ENCODE data around the gene PSMA5. TPM values are rescaled to one million over a fixed set of nuclear protein-coding genes. Genes with fewer than 3 reads are reported as not detected.
"Not testable (repeated sequence)": the region's sequence is repeated elsewhere in the genome, so short reads cannot be mapped to it uniquely, and the experiment has no call there.

Gene PSMA5
- 81.9 and 82.3 TPM in 2 replicates for total RNA-seq (2014; rRNA removed; shearing (Covaris generic))

DNA sequence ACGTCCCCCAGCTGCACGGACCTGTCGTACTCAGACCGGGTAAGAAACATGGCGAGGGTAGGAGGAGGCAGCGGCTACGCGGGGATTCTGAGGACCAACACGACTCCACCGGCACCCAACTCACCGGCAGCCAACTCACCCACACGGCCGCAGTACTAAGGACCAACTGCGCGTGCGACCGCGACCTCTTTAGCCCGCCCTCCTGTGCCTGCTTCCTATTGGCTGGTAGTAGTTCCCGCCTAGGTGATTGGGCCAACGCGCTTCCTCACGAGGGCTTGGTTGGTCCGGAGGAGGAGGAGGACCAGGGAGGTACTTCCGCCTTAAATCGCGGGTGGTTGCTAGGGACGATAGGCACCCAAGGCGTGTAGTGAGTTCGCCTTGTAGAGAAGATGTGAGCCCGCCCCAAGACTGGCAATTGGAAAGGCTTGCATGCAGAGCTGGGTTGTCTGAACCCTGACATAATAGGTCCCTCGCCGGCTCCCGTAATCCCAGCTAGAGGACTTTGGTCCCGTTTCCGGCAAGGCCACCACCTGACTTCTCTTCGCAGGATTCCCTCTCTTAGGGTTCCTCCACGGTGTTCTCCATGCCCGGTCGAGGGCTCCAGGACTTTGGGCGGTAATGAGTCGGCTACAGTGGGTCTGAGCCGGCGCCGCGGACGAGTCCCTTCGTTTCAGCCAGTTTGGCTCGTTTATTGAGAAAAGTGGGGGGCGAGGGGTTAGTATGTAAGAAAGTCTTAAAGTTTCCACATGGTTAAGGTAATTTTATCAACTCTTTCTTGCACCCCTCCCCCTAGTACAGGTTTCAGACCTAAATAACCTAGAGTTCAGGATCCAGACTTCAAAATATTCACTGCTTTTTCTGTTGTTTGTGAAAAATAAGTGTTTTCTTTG, at the start of gene PSMA5:
TSS of gene PSMA5 (minus strand) at position 168 of the 890 bp plus-strand sequence. CDS start at position 50, 118 bp downstream.
- Histone ChIP-seq H3K4me3 (peak within 1 kb of the TSS; percentile 84), H3K4me1 (peaks cover 3% of the 10 kb centered on the region; the same call in 1 of the 2 replicates)
- DNase-seq, result peak; percentile 98 to 99

DNA sequence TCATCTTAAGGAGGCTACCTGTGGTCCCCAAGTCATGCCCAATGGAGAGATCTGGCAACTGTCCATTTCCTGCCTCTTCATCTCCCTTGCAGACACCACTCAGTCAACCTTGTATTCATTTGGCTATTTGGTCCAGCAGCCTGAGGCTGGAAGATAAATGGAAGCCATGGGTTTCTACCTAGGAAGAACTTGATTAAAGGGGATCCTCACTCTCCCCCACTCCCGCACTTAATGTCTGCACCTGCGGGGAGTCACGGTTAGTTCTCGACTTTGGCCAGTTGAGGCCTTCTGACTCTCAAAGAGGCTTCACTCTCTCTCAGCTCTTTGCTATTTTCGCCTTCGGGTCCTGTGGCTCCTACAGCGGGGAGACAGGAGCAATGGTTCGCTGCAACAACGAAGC, 49.0 kb upstream of the PSMA5 start:
- Histone ChIP-seq H3K9me3 (replicated peaks) (no peaks in the 10 kb centered on the region), H3K4me1 (no peaks in the 10 kb centered on the region), H3K36me3 (no peaks in the 10 kb centered on the region), H3K27ac (no peak overlapping the region), H3K27me3 (0 out of 2 replicates have a peak, but pooled peaks cover 6% of the 10 kb centered on the region), H3K4me3 (no peak overlapping the region)
- DNase-seq, result no peak

More for the DNA sequence above, at the start of gene PSMA5:
- H3K27me3 ChIP-seq, result no peaks in the 10 kb centered on the region
- H3K36me3 ChIP-seq, result peaks cover 10% of the 10 kb centered on the region
- H3K27ac ChIP-seq, result peak within 1 kb of the TSS; percentile 70
- H3K9me3 ChIP-seq (replicated peaks), result no peaks in the 10 kb centered on the region

DNA sequence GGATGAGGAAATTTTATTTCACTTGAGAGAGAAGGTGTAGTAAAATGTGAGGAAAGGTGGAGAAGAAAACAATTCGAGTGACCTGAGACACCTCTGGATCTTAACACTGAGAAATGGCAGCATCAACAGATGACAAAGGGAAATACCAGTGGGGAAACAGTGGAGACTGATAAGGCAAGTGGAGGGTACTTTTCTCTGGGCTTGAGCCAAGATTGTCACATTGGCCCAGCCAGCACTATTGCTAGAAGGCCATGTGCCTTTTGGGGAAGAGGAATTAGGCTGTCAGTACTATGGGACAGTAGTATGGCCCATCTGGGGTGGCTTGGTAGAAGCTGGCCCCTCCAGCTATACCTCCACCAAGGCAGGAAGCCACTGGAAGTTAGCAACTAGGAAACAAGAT, 48.4 kb upstream of the PSMA5 start:
- no peaks in the 10 kb centered on the region for H3K36me3 ChIP-seq
- H3K4me1 ChIP-seq, result no peaks in the 10 kb centered on the region
- no peak for DNase-seq
- no peak overlapping the region for H3K27ac ChIP-seq
- H3K9me3 ChIP-seq (replicated peaks), result no peaks in the 10 kb centered on the region
- H3K27me3 ChIP-seq, result 0 out of 2 replicates have a peak, but pooled peaks cover 6% of the 10 kb centered on the region
- H3K4me3 ChIP-seq, result no peak overlapping the region

DNA sequence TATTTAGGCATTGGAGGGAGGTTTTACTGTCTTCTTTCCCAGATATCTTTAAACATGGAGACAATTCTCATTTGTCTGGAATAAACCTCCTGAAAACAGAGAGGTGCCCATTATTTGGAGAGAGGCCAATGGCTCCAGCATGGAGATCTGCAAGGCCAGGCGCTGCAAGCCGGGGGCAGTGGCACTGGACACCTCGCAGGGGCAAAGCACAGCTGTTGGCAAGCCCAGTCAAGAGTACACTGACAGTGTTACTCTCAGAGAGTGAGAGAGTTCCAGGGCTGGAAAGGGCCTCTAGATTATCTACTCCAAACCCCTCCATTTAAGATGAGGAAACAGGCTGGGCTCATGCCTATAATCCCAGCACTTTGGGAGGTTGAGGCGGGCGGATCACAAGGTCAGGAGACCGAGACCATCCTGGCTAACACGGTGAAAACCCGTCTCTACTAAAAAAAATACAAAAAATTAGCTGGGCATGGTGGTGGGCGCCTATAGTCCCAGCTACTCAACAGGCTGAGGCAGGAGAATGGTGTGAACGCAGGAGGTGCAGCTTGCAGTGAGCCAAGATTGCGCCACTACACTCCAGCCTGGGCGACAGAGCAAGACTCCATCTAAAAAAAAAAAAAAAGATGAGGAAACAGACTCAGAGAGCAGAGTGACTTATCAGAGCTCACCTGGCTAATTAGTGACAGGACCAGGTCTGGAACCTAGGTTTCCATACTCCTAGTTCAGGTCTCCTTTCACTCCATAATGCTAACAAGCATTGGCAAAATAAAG, 47.2 kb upstream of the PSMA5 start:
- H3K27ac ChIP-seq; DNase-seq; H3K4me3 ChIP-seq; H3K36me3 ChIP-seq; H3K4me1 ChIP-seq; H3K9me3 ChIP-seq (replicated peaks): not testable (repeated sequence)
- H3K27me3 ChIP-seq, result peaks cover 10% of the 10 kb centered on the region; the same call in 1 of the 2 replicates

DNA sequence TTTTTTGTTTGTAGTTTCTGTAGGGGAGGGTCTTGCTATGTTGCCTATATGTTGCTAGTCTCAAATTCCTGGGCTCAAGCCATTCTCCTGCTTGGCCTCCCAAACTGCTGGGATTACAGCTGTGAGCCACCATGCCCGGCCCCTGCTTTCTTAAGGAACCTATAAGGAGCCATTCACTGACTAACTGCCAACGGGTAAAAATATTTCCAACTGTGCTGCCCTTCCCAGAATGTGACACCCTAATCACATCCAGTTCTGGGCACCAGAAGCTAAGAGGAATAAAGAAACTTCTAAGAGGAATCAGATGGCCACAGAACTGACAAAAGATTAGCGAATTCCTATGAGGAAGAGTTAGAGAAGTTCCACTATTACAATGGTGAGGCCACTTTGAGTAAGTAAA, 46.5 kb upstream of the PSMA5 start:
- H3K36me3 ChIP-seq, result no peaks in the 10 kb centered on the region
- H3K4me1 ChIP-seq, result no peaks in the 10 kb centered on the region
- H3K9me3 ChIP-seq (replicated peaks), result no peaks in the 10 kb centered on the region
- peaks cover 11% of the 10 kb centered on the region for H3K27me3 ChIP-seq
- H3K4me3 ChIP-seq, result no peak overlapping the region
- H3K27ac ChIP-seq, result no peak overlapping the region
- DNase-seq, result no peak

DNA sequence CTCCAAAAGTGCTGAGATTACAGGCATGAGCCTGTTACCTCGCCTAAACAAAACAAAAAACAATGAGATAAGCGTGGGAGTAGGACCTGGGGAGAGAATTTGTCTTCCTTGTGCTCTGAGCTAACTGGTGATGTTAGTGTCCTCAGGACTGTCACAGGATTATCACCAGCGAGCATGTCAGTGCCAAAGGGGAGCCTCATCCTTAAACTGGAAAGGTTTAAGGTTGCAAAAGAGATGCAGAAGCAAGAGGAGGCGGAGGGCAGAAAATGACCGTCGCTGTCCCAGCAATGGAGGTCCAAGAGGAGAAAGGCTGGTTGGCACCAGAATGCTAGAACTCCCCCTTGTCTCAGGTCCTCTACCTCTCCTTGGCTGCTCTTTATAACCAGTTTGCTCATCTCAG, 44.0 kb upstream of the PSMA5 start:
- Histone ChIP-seq H3K4me1 (no peaks in the 10 kb centered on the region), H3K36me3 (no peaks in the 10 kb centered on the region), H3K27ac (no peak overlapping the region), H3K4me3 (no peak overlapping the region), H3K9me3 (replicated peaks) (no peaks in the 10 kb centered on the region), H3K27me3 (peaks cover 17% of the 10 kb centered on the region)
- DNase-seq, result no peak

DNA sequence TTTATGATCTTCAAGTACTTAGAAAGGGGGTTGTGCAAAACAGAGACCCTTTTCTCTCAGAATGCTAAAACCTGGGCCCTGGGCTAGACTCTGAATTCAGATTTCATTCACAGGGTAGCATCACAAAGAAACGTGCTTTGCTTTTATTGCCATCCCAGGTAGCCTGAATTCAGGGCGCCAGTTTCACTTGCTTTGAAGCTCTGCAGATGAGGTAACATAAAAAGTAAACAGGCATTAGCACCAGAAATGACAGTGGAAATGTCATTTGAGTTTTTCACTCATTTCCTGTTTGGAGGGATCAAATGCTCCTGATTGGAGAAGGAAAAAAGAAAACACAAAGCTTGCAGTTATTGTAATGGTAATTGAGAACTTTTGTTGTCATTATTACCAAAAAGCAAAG, 42.7 kb upstream of the PSMA5 start:
- no peak overlapping the region for H3K4me3 ChIP-seq
- H3K27me3 ChIP-seq, result peaks cover 17% of the 10 kb centered on the region
- DNase-seq, result no peak
- no peak overlapping the region for H3K27ac ChIP-seq
- no peaks in the 10 kb centered on the region for H3K9me3 ChIP-seq (replicated peaks)
- H3K36me3 ChIP-seq, result no peaks in the 10 kb centered on the region
- H3K4me1 ChIP-seq, result no peaks in the 10 kb centered on the region

DNA sequence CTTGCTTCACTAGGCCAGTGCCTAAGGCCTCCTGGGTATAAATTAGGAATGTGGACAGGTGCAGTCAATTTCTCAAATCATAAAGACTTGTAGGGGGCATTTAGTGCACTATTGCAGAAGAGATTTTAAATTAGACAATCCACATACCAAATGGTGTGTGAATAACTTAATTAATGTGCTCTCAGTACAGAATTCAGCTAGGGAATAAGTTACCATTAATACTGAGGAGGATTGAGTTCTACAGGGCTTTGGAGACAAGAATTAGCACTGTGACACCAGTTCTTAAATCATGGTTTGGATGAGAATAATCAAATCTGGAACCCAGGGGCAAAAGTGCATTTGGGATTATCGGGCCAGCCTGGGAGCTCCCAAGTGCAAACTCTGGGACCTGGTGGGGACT, 41.8 kb upstream of the PSMA5 start:
- no peaks in the 10 kb centered on the region for H3K9me3 ChIP-seq (replicated peaks)
- peaks cover 17% of the 10 kb centered on the region for H3K27me3 ChIP-seq
- H3K36me3 ChIP-seq, result no peaks in the 10 kb centered on the region
- no peaks in the 10 kb centered on the region for H3K4me1 ChIP-seq
- DNase-seq, result no peak
- no peak overlapping the region for H3K4me3 ChIP-seq
- no peak overlapping the region for H3K27ac ChIP-seq

DNA sequence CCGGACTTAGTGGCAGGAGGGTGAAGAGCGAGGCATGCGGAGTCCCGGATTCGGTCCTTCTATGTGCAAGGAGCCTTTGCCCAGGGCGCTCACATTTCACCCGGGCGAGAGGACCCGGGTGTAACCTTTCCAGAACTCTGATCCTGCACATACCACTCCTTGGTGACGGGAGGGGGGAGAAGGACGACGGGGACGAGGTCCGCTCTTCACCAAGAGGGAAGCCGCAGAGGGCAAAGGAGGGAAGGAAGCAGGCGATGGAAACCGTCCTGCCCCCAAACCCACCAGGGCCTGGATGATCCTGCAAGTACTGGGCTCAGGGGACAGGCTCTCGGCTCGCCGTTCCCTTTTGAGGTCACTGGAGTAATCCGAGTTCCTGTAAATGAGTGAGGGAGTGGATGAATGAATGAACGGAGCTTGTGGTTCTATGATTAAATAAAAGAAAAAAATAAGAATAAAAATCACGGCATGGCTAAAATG, 41.1 kb upstream of the PSMA5 start:
- H3K4me1 ChIP-seq, result no peaks in the 10 kb centered on the region
- H3K27me3 ChIP-seq, result peaks cover 19% of the 10 kb centered on the region
- H3K9me3 ChIP-seq (replicated peaks), result no peaks in the 10 kb centered on the region
- no peak overlapping the region for H3K27ac ChIP-seq
- peak overlapping the region; percentile 11 for H3K4me3 ChIP-seq
- peak in 1 of 2 experiments; percentile 35 for DNase-seq
- H3K36me3 ChIP-seq, result no peaks in the 10 kb centered on the region

DNA sequence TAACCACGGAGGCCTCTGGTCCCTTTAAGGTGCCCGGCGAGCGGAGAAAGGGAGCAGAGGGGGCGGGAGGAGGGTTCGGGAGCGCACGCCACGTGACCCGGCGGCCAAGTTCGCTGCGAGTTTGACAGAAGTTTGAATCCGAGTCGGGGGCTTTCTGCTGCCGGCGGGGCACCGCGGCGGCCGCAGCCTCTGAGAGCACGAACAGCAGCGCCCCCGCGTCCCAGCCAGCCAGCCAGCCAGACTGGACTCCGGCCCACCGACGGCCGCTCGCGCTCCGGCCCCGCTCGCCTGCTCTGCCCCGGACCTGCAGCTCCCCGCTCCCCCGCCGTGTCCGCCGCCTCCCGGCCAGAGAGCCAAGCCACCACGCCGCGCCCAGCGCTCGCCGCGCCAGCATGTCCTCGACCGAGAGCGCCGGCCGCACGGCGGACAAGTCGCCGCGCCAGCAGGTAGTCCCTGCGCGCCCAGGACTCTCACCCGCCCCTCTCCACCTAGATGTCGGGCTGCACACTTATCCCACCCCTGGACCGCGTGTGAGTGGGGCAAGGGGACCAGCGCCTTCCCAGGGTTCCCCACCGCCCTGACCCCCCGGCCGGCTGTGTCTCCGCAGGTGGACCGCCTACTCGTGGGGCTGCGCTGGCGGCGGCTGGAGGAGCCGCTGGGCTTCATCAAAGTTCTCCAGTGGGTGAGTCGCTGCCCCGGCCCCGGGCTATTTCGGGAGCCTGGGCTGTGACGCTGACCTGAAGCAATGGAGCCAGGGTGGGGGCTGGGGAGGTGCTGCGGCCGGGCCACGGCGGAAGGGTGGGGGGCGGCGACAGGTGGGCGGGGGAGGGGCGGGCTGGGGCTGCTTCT, 40.4 kb upstream of the PSMA5 start, which contains the start of gene SYPL2:
TSS of gene SYPL2 (plus strand) at position 95 of the 849 bp plus-strand sequence. CDS start at position 393, 298 bp downstream.
- peaks cover 19% of the 10 kb centered on the region for H3K27me3 ChIP-seq
- peak; percentile 45 to 62 for DNase-seq
- H3K36me3 ChIP-seq, result no peaks in the 10 kb centered on the region
- H3K4me3 ChIP-seq, result peak within 1 kb of the TSS; percentile 56
- no peaks in the 10 kb centered on the region for H3K9me3 ChIP-seq (replicated peaks)
- H3K27ac ChIP-seq, result no peak within 1 kb of the TSS
- H3K4me1 ChIP-seq, result no peaks in the 10 kb centered on the region

DNA sequence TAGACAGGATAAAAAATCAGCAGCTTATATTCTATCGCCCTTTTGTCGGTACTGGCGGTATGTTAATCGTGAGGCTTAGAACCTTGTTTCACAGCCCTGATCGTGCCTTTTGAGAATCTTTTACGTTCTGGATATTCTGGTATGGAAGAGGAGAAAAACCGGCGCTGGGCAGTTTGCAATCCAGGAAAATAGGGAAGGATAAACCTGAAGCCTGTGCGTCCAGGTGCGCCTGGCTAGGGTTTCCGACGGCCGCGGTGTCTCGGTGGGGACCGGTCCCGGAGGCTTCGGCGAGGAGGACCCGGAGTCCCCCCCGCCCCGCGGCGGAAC, 39.8 kb upstream of the PSMA5 start:
- Histone ChIP-seq H3K36me3 (no peaks in the 10 kb centered on the region), H3K9me3 (replicated peaks) (no peaks in the 10 kb centered on the region), H3K27ac (no peak overlapping the region), H3K4me3 (peak overlapping the region; percentile 56), H3K4me1 (no peaks in the 10 kb centered on the region), H3K27me3 (peaks cover 19% of the 10 kb centered on the region)
- DNase-seq, result no peak

DNA sequence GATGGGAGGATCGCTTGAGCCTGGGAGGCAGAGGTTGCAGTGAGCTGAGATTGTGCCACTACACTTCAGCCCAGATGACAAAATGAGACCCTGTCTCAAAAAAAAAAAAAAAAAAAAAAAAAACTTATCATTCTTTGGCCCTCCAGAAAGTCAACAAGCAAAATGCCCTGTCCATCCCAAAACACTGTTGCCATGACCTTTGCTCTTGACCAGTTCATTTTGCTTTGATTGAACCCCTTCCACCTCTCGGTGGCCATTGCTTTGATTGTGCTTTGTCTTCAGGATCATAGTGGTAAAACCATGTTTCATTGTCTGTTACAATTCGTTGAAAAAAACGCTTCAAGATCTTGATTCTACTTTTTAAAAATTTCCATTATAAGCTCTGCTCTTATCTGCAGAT, 31.6 kb upstream of the PSMA5 start:
- no peak for DNase-seq
- no peak overlapping the region for H3K4me3 ChIP-seq
- no peaks in the 10 kb centered on the region for H3K4me1 ChIP-seq

DNA sequence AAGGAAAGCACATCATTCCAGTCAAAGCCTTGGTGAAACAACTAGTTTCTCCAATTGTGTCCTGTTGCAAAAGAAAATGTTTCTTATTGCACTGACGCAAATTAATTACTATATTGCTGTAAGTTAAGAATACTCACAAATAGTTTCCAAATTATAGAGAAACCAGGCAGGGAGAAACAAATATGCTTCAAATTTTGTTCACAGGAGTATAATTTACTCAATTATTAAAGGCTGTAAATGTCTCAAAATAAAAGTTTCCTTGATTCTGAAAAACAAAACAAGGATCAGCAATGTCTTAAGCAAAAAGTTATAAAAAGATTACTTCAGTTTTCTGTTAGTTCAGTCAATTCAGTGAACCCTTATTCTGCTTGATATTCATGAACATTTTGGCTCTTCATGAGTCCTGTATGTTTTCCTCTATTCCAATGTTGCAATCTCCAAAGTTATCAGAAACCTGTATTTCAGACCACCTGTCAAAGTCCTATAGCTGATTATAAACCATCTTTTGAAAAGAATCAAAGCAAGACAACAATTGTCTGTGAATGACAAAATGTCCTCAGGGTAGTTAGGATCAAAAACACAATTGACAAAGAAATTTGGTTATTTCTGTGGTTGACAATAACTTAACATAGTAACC, 28.4 kb upstream of the PSMA5 start:
- no peak overlapping the region for H3K27ac ChIP-seq
- DNase-seq, result no peak
- H3K4me3 ChIP-seq, result no peak overlapping the region
- no peaks in the 10 kb centered on the region; the same call in 1 of the 2 replicates for H3K27me3 ChIP-seq
- H3K36me3 ChIP-seq, result no peaks in the 10 kb centered on the region
- 0 out of 2 replicates have a peak, but pooled peaks cover 3% of the 10 kb centered on the region for H3K9me3 ChIP-seq (replicated peaks)
- no peaks in the 10 kb centered on the region for H3K4me1 ChIP-seq

More for the DNA sequence above, 31.6 kb upstream of the PSMA5 start:
- Histone ChIP-seq H3K9me3 (replicated peaks) (0 out of 2 replicates have a peak, but pooled peaks cover 3% of the 10 kb centered on the region), H3K36me3 (no peaks in the 10 kb centered on the region), H3K27ac (no peak overlapping the region), H3K27me3 (peaks cover 3% of the 10 kb centered on the region; the same call in 1 of the 2 replicates)

DNA sequence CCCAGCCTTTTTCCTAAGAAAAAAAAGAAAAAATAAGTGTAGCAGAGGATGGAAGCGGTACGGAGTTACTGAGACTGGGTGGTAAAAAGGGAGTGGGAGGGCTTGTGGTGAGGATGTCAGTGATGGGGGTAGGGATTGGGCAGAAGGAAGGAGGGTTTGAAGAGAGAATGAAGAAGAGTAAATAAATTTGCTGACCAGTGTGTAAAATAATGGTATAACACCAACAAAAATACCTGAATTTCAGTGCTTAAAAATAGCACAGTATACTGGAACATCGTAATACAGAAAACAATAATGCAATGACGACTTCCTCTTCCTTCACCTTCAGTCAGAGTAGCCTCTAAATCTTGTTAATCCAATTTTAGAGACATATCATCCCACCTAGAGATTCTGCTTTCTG, 21.3 kb upstream of the PSMA5 start:
- Histone ChIP-seq H3K4me1 (no peaks in the 10 kb centered on the region), H3K27me3 (no peaks in the 10 kb centered on the region; the same call in 1 of the 2 replicates), H3K27ac (no peak overlapping the region), H3K4me3 (no peak overlapping the region), H3K36me3 (no peaks in the 10 kb centered on the region), H3K9me3 (replicated peaks) (no peaks in the 10 kb centered on the region)
- no peak for DNase-seq
